Karpas-422 (cell line): ENCODE measurements around the gene HLA-F. TPM values are rescaled to one million over a fixed set of nuclear protein-coding genes. Genes with fewer than 3 reads are reported as not detected.

Experiments
- DNase-seq: peaks from one replicate; pipeline ENCODE4 v3.0.0-alpha.2; 2015
- H2AFZ ChIP-seq: fragments of 200-600 bp; sonication (generic); 2 replicates; pipeline ENCODE4 v1.6.1; 2014; ENCODE audit warnings: antibody characterized with exemption, low read length, mixed read lengths
- H3K27ac ChIP-seq: fragments of 200-600 bp; sonication (generic); 2 replicates; pipeline ENCODE4 v1.5.1; 2014; ENCODE audit warnings: mild to moderate bottlenecking, low read length, moderate library complexity
- H3K27me3 ChIP-seq: fragments of 200-600 bp; sonication (generic); 2 replicates; pipeline ENCODE4 v1.6.1; 2014; ENCODE audit warnings: low read length, mixed read lengths
- H3K36me3 ChIP-seq: fragments of 200-600 bp; sonication (generic); 2 replicates; pipeline ENCODE4 v1.6.1; 2014; ENCODE audit warnings: low read length, mixed read lengths; ENCODE audit not compliant: insufficient read depth
- H3K4me1 ChIP-seq: fragments of 200-600 bp; sonication (generic); 2 replicates; pipeline ENCODE4 v1.6.1; 2014; ENCODE audit warnings: mild to moderate bottlenecking, low read length, mixed read lengths
- H3K4me2 ChIP-seq: fragments of 200-600 bp; sonication (generic); 2 replicates; pipeline ENCODE4 v1.6.1; 2014; ENCODE audit warnings: low read length, low read depth, mild to moderate bottlenecking; ENCODE audit not compliant: poor library complexity, severe bottlenecking
- H3K4me3 ChIP-seq: fragments of 200-600 bp; sonication (generic); 2 replicates; pipeline ENCODE4 v1.5.1; 2014; ENCODE audit warnings: mild to moderate bottlenecking, antibody characterized with exemption, low read length, mixed read lengths
- H3K79me2 ChIP-seq: fragments of 200-600 bp; sonication (generic); 2 replicates; pipeline ENCODE4 v1.6.1; 2014; ENCODE audit warnings: mild to moderate bottlenecking, low read length, mixed read lengths
- H3K9ac ChIP-seq: fragments of 200-600 bp; sonication (generic); 2 replicates; pipeline ENCODE4 v1.6.0; 2014; ENCODE audit warnings: low read length
- H3K9me2 ChIP-seq: fragments of 200-600 bp; sonication (generic), shearing (Covaris generic); replicated peaks from 2 replicates; pipeline ENCODE4 v1.6.0; 2014; ENCODE audit warnings: mild to moderate bottlenecking, low read length, moderate library complexity; ENCODE audit not compliant: insufficient read depth
- H3K9me3 ChIP-seq: fragments of 300-700, 200-600 bp; sonication (generic); 2 replicates; pipeline ENCODE4 v1.6.1; 2014; ENCODE audit warnings: low read length, mixed read lengths
- H4K20me1 ChIP-seq: fragments of 200-600 bp; sonication (generic); 2 replicates; pipeline ENCODE4 v1.6.1; 2014; ENCODE audit warnings: mild to moderate bottlenecking, antibody characterized with exemption, low read length, low read depth; ENCODE audit not compliant: insufficient read depth
- small RNA-seq: library from RNA; depleted of rRNA; stranded (forward); fragments of <200 nt; gene quantifications from one replicate; pipeline ENCODE3, GENCODE V24; 2014
- total RNA-seq: library from RNA; depleted of rRNA; stranded (reverse); fragments of >200 nt; shearing (Covaris generic); gene quantifications from 2 replicates; pipeline ENCODE4 v1.2.3, GENCODE V29; 2014; ENCODE audit warnings: low replicate concordance; rRNA removed

Gene HLA-F
- total RNA-seq, 1 experiment from 2014 or later = 8.5 TPM

- H3K27me3 ChIP-seq = no peaks in the 10 kb centered on the region
- H2AFZ ChIP-seq = no peak overlapping the region
- H3K9me2 ChIP-seq = no peaks in the 10 kb centered on the region
- H3K4me3 ChIP-seq = no peak overlapping the region
- H3K9ac ChIP-seq = no peak overlapping the region
- H3K79me2 ChIP-seq = no peaks in the 10 kb centered on the region
- H3K36me3 ChIP-seq = no peaks in the 10 kb centered on the region
- no peaks in the 10 kb centered on the region for H3K9me3 ChIP-seq
- H3K4me1 ChIP-seq = no peaks in the 10 kb centered on the region
- DNase-seq = no peak
- H4K20me1 ChIP-seq = no peaks in the 10 kb centered on the region
- H3K4me2 ChIP-seq = no peak overlapping the region
- H3K27ac ChIP-seq = no peak overlapping the region
These were observed 47.1 kb downstream of the HLA-F start for GRCh38 chr6:29770306-29770705.

- Histone ChIP-seq H2AFZ (no peak overlapping the region), H3K4me3 (no peak overlapping the region), H4K20me1 (no peaks in the 10 kb centered on the region), H3K4me2 (no peak overlapping the region), H3K27ac (no peak overlapping the region), H3K4me1 (no peaks in the 10 kb centered on the region), H3K27me3 (no peaks in the 10 kb centered on the region), H3K9me3 (no peaks in the 10 kb centered on the region), H3K9ac (no peak overlapping the region), H3K9me2 (no peaks in the 10 kb centered on the region), H3K36me3 (no peaks in the 10 kb centered on the region), H3K79me2 (no peaks in the 10 kb centered on the region)
- no peak for DNase-seq
These were observed 53.5 kb downstream of the HLA-F start for GRCh38 chr6:29776684-29777083.

Small RNAs within 50 kb of the gene (small RNA-seq; reads per million reads assigned to genes)
- gene AL645939.2 (not detected), gene AL645939.3 (not detected), gene AL645939.4 (not detected), gene RF00019 (not detected)

Other genes starting within 250 kb of the HLA-F start
- gene MAS1L, start 235.5 kb upstream of the HLA-F start, total RNA-seq = not detected in 2 replicates
- not detected in 2 replicates for gene UBD, start 163.7 kb upstream of the HLA-F start, total RNA-seq
- not detected in 2 replicates for gene OR2H2, start 138.3 kb upstream of the HLA-F start, total RNA-seq
- gene GABBR1, start 90.3 kb upstream of the HLA-F start, total RNA-seq = 9.9 and 10.5 TPM in 2 replicates
- not detected in 2 replicates for gene MOG, start 66.3 kb upstream of the HLA-F start, total RNA-seq
- not detected in 2 replicates for gene ZFP57, start 42.3 kb upstream of the HLA-F start, total RNA-seq
- gene HLA-G, start 104.4 kb downstream of the HLA-F start, total RNA-seq = not detected in 2 replicates
- gene HLA-A, start 219.1 kb downstream of the HLA-F start, total RNA-seq = 739 and 1,496 TPM in 2 replicates